H9 (cell line): Measurements from ENCODE around the gene UBAC1. TPM values are rescaled to one million over a fixed set of nuclear protein-coding genes. Genes with fewer than 3 reads are reported as not detected.

ENCODE experiments used
- DNase-seq: peaks from one replicate; pipeline ENCODE4 v3.0.0-alpha.2; 2017
- H2AFZ ChIP-seq: one replicate; pipeline ENCODE4 v1.6.1; 2013; ENCODE audit warnings: mild to moderate bottlenecking, low read length, control low read depth, moderate library complexity
- H2AK5ac ChIP-seq: 2 replicates; pipeline ENCODE4 v1.6.1; 2013; ENCODE audit warnings: low read length, control low read depth, mixed read lengths; ENCODE audit not compliant: insufficient read length
- H2BK120ac ChIP-seq: one replicate; pipeline ENCODE4 v1.6.1; 2013; ENCODE audit warnings: low read depth, mild to moderate bottlenecking, low read length, control low read depth, inconsistent platforms; ENCODE audit not compliant: poor library complexity, severe bottlenecking
- H2BK12ac ChIP-seq: 2 replicates; pipeline ENCODE4 v1.6.1; 2013; ENCODE audit warnings: low read length, control low read depth, mixed read lengths, low read depth; ENCODE audit not compliant: insufficient read length
- H2BK15ac ChIP-seq: 2 replicates; pipeline ENCODE4 v1.6.1; 2013; ENCODE audit warnings: low read depth, low read length, control low read depth
- H2BK20ac ChIP-seq: one replicate; pipeline ENCODE4 v1.6.1; 2013; ENCODE audit warnings: low read depth, mild to moderate bottlenecking, low read length, control low read depth, inconsistent platforms; ENCODE audit not compliant: poor library complexity, severe bottlenecking
- H2BK5ac ChIP-seq: 2 replicates; pipeline ENCODE4 v1.6.1; 2013; ENCODE audit warnings: low read length, control low read depth, mixed read lengths; ENCODE audit not compliant: insufficient read length
- H3K14ac ChIP-seq: 2 replicates; pipeline ENCODE4 v1.6.1; 2013; ENCODE audit warnings: low read length, control low read depth; ENCODE audit not compliant: insufficient read depth
- H3K18ac ChIP-seq: 2 replicates; pipeline ENCODE4 v1.6.1; 2013; ENCODE audit warnings: low read depth, mild to moderate bottlenecking, mixed read lengths, low read length, control low read depth; ENCODE audit not compliant: insufficient read length
- H3K23ac ChIP-seq: 2 replicates; pipeline ENCODE4 v1.6.1; 2013; ENCODE audit warnings: low read length, control low read depth, mixed read lengths, low read depth; ENCODE audit not compliant: insufficient read length
- H3K23me2 ChIP-seq: 2 replicates; pipeline ENCODE4 v1.6.1; 2013; ENCODE audit warnings: low read depth, mild to moderate bottlenecking, mixed read lengths, low read length, control low read depth; ENCODE audit not compliant: insufficient read length, poor library complexity, severe bottlenecking
- H3K27ac ChIP-seq: 2 replicates; pipeline ENCODE4 v1.5.1; 2013; ENCODE audit warnings: low read length, control low read depth, mixed read lengths, low read depth; ENCODE audit not compliant: insufficient read length
- H3K27me3 ChIP-seq: 2 replicates; pipeline ENCODE4 v1.6.1; 2013; ENCODE audit warnings: low read length, control low read depth, inconsistent platforms; ENCODE audit not compliant: insufficient read depth
- H3K4ac ChIP-seq: 2 replicates; pipeline ENCODE4 v1.6.1; 2013; ENCODE audit warnings: low read depth, mild to moderate bottlenecking, control low read depth, inconsistent platforms, low read length, moderate library complexity
- H3K4me1 ChIP-seq: 2 replicates; pipeline ENCODE4 v1.6.1; 2013; ENCODE audit warnings: low read length, control low read depth, inconsistent platforms; ENCODE audit not compliant: insufficient read depth
- H3K4me2 ChIP-seq: 2 replicates; pipeline ENCODE4 v1.6.1; 2013; ENCODE audit warnings: low read length, control low read depth, mixed read lengths; ENCODE audit not compliant: insufficient read length, insufficient read depth
- H3K56ac ChIP-seq: 2 replicates; pipeline ENCODE4 v1.6.1; 2013; ENCODE audit warnings: low read depth, mild to moderate bottlenecking, mixed read lengths, low read length, control low read depth; ENCODE audit not compliant: insufficient read length
- H3K79me1 ChIP-seq: 2 replicates; pipeline ENCODE4 v1.6.1; 2013; ENCODE audit warnings: low read depth, mild to moderate bottlenecking, moderate library complexity, low read length, control low read depth, inconsistent platforms; ENCODE audit not compliant: insufficient read depth, poor library complexity, severe bottlenecking
- H3K79me2 ChIP-seq: 2 replicates; pipeline ENCODE4 v1.6.1; 2013; ENCODE audit warnings: low read length, control low read depth, inconsistent platforms; ENCODE audit not compliant: insufficient read depth
- H3K9ac ChIP-seq: 2 replicates; pipeline ENCODE4 v1.6.1; 2013; ENCODE audit warnings: low read length, control low read depth, mixed read lengths; ENCODE audit not compliant: insufficient read length; ENCODE audit errors: extremely low read depth
- H3K9me3 ChIP-seq: one replicate; pipeline ENCODE4 v1.6.1; 2013; ENCODE audit warnings: low read depth, low read length, inconsistent platforms; ENCODE audit not compliant: control insufficient read depth
- H3T11ph ChIP-seq: one replicate; pipeline ENCODE4 v1.6.1; 2013; ENCODE audit warnings: mild to moderate bottlenecking, low read length, control low read depth, inconsistent platforms
- H4K20me1 ChIP-seq: one replicate; pipeline ENCODE4 v1.6.1; 2013; ENCODE audit not compliant: control insufficient read depth, insufficient read length, insufficient read depth
- H4K5ac ChIP-seq: 2 replicates; pipeline ENCODE4 v1.6.1; 2013; ENCODE audit warnings: low read depth, mild to moderate bottlenecking, mixed read lengths, low read length, control low read depth; ENCODE audit not compliant: insufficient read length
- H4K8ac ChIP-seq: replicated peaks from 2 replicates; pipeline ENCODE4 v1.6.1; 2013; ENCODE audit warnings: low read length, control low read depth, mixed read lengths, low read depth; ENCODE audit not compliant: insufficient read length
- H4K91ac ChIP-seq: 2 replicates; pipeline ENCODE4 v1.6.1; 2013; ENCODE audit warnings: low read depth, mild to moderate bottlenecking, moderate library complexity, mixed read lengths, low read length, control low read depth; ENCODE audit not compliant: insufficient read length
- H3K27ac Mint-ChIP-seq, 3 experiments: 2 replicates in 2 of 3; 3 replicates in 1 of 3; pipeline ENCODE4 v1.8.0; 2020 to 2021; ENCODE audit warnings: mixed read lengths in 3 of 3, mild to moderate bottlenecking in 1 of 3, moderate library complexity in 1 of 3
- H3K27me3 Mint-ChIP-seq: 2 replicates; pipeline ENCODE4 v1.8.0; 2021; ENCODE audit warnings: low read depth, mild to moderate bottlenecking, moderate library complexity, mixed read lengths
- H3K36me3 Mint-ChIP-seq, 3 experiments: 2 replicates in 2 of 3; 3 replicates in 1 of 3; pipeline ENCODE4 v1.8.0; 2020 to 2021; ENCODE audit warnings: low read depth in 3 of 3, mixed read lengths in 3 of 3; ENCODE audit not compliant: insufficient read depth in 1 of 3
- H3K4me1 Mint-ChIP-seq, 2 experiments: 2 replicates each; pipeline ENCODE4 v1.8.0; 2020; ENCODE audit warnings: mixed read lengths in 2 of 2
- H3K4me3 Mint-ChIP-seq, 2 experiments: 2 replicates in 1 of 2; 3 replicates in 1 of 2; pipeline ENCODE4 v1.8.0; 2020 to 2021; ENCODE audit warnings: mild to moderate bottlenecking in 2 of 2, mixed read lengths in 2 of 2, moderate library complexity in 1 of 2
- H3K9me3 Mint-ChIP-seq, 2 experiments: 2 replicates in 1 of 2; 3 replicates in 1 of 2; pipeline ENCODE4 v1.8.0; 2020; ENCODE audit warnings: mild to moderate bottlenecking in 2 of 2, mixed read lengths in 2 of 2, moderate library complexity in 1 of 2
- CTCF ChIP-seq: fragments of 200-600 bp; sonication (generic); conservative IDR thresholded peaks from 3 replicates; pipeline ENCODE4 v1.8.0; 2021; ENCODE audit warnings: antibody characterized with exemption, mild to moderate bottlenecking
- WGBS: extraction: QIAGEN DNeasy Blood & Tissue Kit; methylation state at CpG from one replicate; pipeline ENCODE4 v1.1.7; 2013; ENCODE audit warnings: missing lambda C conversion rate, low lambda C conversion rate, mixed read lengths; ENCODE audit not compliant: insufficient read length; ENCODE audit errors: extremely low coverage; 5-methylcytosine and 5-hydroxymethylcytosine counted together
- total RNA-seq: library from RNA; stranded (reverse); gene quantifications from 2 replicates; pipeline ENCODE4 v1.2.1, GENCODE V29; 2021

UBAC1 gene
- total RNA-seq, 1 experiment from 2014 or later, result 47.5 TPM

- H3K9ac ChIP-seq, result no peak overlapping the region
- DNase-seq, result no peak
- H3K14ac ChIP-seq, result no peak overlapping the region; the same call in 1 of the 2 replicates
- no peak overlapping the region for H4K91ac ChIP-seq
- WGBS, result no CpG with 5 or more reads among the region's 10 CpGs
- no peak overlapping the region for H2BK120ac ChIP-seq
- H3K23ac ChIP-seq, result no peak overlapping the region
- H3K79me2 ChIP-seq, result no peaks in the 10 kb centered on the region
- H4K20me1 ChIP-seq, result no peaks in the 10 kb centered on the region
- H2BK15ac ChIP-seq, result no peak overlapping the region
- no peaks in the 10 kb centered on the region; the same call in 1 of the 2 replicates for H3K4me1 ChIP-seq
- H4K5ac ChIP-seq, result no peak overlapping the region
- H3K18ac ChIP-seq, result no peak overlapping the region
- H3K27ac ChIP-seq, result no peak overlapping the region
- H2AFZ ChIP-seq, result no peak overlapping the region
- 0 out of 7 replicates have a peak, but pooled peaks cover 0 to 4% (median 0%) of the 10 kb centered on the region in 3 experiments for H3K36me3 Mint-ChIP-seq
- H3K4me2 ChIP-seq, result no peak overlapping the region
- no peak overlapping the region for H3T11ph ChIP-seq
- no peaks in the 10 kb centered on the region for H3K79me1 ChIP-seq
- H4K8ac ChIP-seq, result no peak overlapping the region
- no peak overlapping the region for H2BK20ac ChIP-seq
- no peak overlapping the region for H3K56ac ChIP-seq
- H3K27me3 ChIP-seq, result no peaks in the 10 kb centered on the region
- no peak overlapping the region for H3K4me3 Mint-ChIP-seq
- no peaks in the 10 kb centered on the region for H3K27me3 Mint-ChIP-seq
- no peak overlapping the region for H2AK5ac ChIP-seq
- no peaks in the 10 kb centered on the region for H3K9me3 ChIP-seq
- H2BK5ac ChIP-seq, result no peak overlapping the region
- H3K23me2 ChIP-seq, result no peaks in the 10 kb centered on the region
- no peak overlapping the region for H2BK12ac ChIP-seq
- H3K4me1 Mint-ChIP-seq, result peaks cover 32 to 47% of the 10 kb centered on the region in 2 experiments
- no peak for TF ChIP-seq CTCF
- H3K4ac ChIP-seq, result no peak overlapping the region
- H3K27ac Mint-ChIP-seq, result no peak overlapping the region; a peak in 1 of 7 replicates
- H3K9me3 Mint-ChIP-seq, result no peaks in the 10 kb centered on the region; a peak in 1 of 5 replicates
Measured at GRCh38 chr9:136002881-136003280, 41.7 kb upstream of the UBAC1 start.
